Suprapubic skin (tissue), 3 donors: Measurements from ENCODE around the gene FTSJ1.

ENCODE experiments used
- CTCF ChIP-seq, 2 donors: fragments of 200-600 bp in 1 of 2; fragments of 450-650 bp in 1 of 2; sonication (generic) in 1 of 2; IDR thresholded peaks; one replicate each; pipeline ENCODE4 v1.5.1; 2016 to 2019; ENCODE audit warnings: antibody characterized with exemption in 2 of 2, mild to moderate bottlenecking in 1 of 2, moderate library complexity in 1 of 2
- POLR2AphosphoS5 ChIP-seq, 3 donors: sonication (generic); formaldehyde crosslinking; IDR thresholded peaks; one replicate each; pipeline ENCODE4 v1.6.1; 2017; ENCODE audit warnings: antibody characterized with exemption in 3 of 3

- TF ChIP-seq CTCF (IDR thresholded peaks at IDR 0.05) (no peak), POLR2AphosphoS5 (IDR thresholded peaks at IDR 0.05) (no peak)
Measured at GRCh38 chrX:48512371-48512935, 36.5 kb downstream of the FTSJ1 start.
